GM18502 (cell line): ENCODE results near the gene PEMT.

Experiments
- ATAC-seq: cut with Tn5 transposase; IDR thresholded peaks from one replicate; pipeline ENCODE4 v1.9.1; 2021; ENCODE audit warnings: mild to moderate bottlenecking; ENCODE audit not compliant: unreplicated experiment, poor library complexity

PEMT gene

DNA sequence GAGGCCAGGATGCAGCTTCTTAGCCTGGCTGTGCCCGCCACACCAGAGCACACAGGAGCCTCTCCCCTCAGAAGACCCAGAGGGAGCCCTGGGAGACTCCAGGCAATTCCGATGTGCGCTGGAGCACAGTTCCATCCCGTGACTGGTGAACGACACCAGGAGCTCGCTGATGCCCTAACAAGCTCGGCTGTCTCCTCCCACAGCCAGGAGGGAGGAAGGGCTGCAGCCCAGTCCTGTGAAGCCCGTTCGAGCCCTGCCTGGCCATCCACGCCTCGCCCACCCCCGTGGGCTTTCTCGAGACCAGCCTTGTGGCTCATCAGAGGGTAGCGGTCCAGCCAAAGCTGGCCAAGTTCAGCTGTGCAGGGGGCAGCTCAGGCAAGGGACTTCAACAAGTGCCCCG lies 73.5 kb downstream of the PEMT start:
- no peak for ATAC-seq

DNA sequence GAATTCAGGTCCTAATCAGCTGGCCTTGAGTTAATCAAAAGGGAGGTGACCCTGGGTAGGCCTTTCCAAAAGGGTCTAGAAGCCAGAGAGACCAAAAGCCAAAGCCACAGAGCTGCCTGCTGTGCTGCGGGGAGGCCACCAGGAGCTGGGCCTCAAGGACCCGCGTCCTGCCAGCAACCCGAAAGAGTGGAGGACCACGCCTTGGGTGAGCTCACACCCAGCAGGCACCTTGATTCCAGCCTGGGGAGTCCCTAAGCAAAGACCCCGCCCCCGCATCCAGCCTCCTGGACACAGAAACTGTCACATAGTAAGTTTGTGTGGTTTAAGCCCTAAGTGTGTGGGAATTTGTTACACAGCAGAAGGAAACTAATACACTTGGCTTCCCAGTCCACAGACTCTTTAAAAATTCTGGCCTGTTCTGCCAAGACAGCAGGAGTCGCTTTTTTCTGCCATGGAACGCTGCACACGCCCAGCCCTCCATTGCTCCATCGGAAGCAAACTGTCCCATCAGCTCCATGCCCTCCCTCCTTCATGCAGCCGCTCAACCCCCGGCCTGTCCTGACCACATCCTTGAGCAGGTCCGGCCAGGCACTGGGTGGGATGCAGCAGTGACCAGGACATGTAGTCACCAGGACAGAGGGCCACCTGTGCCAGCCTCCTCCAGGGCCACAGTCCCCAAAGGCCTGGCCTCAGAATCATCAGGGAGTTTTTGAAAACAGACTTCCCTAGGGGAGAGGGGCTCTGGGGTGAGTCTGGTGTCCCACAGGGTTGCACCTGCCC lies 74.4 kb downstream of the PEMT start:
- no peak for ATAC-seq

DNA sequence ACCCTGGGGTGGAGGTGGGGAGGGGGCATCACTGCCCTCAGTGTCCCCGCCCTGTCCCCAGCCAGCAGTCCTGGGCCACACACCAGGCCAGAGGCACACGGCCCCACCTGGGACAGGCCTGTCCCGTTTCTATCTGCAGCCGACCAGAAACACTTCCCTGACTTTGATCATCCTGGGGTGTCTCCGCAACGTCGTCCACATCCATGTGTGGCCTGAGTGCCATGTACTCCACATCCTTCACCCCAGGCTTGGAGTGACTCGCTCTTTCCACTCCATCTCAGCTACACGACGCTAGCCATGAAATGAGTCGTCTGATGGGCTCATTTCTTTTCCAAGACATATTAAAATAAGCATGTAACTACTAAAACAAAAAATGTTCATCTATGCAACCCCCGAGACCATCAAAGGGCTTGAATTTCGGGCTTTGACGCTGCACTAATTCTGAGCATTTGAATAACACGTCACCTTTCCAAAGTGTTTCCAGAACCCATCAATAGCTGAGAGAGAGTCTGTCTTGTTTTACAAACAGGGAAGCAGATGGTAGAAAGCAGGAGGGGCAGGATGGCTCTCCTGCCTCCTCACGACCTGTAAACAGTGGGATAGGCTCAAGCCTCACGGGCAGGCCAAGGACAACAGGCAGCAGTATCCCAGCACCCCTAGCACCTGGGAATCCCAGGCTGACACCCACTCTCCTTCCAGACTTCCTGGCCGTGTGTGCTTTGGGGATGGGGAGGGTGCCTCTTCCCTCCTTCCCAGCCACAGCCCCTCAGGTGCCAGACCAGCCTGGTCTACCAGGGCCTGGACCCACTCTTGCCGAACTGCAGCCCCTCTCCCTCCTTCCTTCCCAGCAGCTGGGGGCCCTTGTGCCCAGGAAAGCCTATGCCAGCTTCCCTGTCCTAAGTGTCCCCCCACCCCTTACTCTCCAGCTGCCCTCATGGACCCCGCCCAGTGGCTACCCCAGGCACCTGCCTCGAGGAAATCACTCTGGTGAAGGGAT lies 75.3 kb downstream of the PEMT start:
- no peak for ATAC-seq

DNA sequence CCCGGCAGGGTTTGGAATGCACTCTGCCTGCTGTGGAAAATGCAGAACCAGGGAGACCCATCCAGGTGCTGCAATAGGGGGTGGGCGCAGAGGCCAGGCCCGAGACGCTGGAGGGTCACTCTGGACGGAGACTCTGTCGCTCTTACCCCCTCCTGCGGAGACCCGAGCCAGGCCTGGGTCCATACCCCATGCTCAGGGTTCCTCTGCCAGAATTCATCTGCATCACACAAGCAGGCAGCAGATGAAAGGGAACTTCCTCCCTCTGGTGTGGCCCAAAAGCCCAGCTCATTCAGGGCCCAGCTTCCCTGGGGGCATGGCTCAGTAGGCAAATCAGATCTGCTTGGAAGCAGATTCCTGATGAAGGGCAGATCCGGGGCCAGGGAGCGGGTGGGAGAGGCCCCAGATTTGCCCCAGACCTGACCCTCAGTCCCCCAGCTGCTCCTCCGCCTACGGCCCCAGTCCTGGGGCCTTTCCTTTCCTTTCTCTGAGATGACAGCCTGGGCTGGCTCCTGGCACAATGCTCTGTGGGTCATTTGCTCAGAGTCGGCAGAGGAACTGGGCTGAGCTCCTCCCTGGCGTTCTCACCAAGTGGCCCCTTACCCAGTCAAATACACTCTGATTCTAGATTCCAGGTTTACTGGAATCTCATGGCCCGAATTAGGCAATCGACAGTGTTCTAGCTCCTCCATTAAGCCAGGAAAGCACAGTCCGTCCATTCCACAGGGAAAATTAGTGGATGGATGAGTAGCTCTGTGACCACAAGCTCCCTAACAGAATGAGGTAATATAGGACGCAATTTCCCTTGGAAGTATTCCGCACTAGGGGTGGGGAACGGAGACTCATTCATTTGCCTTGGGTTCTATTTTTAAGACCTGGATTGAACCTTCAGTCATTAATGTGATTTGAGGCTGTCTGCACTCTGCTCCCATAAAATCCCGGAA lies 76.2 kb downstream of the PEMT start:
- ATAC-seq = no peak

DNA sequence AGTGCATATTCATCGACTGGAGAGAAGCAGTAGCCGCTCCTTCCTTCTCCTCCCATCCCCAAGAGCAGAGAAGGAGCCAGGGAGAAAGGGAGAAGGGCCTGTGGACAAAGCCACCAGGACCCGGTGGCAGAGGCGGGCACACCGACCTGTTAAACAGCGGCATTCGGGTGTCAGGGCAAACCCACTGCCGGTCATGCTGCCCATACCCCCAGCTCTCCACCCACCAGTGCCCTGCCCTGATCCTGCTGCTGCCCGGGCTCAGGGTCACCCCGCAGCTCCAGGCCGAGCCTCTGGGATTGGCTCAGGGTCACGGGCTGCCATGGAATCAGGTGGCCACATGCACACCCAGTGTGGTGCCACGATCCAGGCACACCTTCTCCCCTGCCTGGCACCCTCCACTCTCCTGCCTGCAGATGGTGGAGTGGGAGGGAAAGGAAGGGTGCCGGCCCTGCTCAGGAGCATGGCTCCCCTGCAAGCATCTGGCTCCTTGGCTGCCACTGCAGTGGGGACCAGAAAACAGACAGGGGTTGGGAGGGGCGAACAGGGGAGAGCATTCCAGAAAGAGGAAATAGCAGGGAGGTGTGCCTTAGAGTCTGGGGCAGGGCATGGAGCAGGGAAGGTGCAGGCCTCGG lies 77.0 kb downstream of the PEMT start:
- no peak for ATAC-seq

DNA sequence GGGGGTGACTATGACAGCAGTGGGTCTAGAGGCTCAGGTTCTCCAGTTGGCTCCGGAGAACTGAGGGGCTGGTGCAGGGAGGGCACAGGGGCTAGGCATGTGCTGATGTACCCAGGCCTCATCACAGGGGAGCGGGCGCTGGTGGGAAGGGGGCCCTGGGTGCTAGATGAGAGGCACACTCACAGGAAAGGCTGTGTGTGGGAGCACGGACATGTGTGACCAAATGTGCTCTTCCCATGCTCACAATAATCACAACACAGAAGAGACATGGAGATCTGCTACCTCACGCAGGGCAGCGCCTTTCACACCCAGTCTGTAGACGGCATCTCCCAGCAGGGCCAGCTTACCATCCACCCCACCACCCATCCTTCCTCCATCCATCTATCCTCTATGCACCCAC lies 77.9 kb downstream of the PEMT start:
- no peak for ATAC-seq

DNA sequence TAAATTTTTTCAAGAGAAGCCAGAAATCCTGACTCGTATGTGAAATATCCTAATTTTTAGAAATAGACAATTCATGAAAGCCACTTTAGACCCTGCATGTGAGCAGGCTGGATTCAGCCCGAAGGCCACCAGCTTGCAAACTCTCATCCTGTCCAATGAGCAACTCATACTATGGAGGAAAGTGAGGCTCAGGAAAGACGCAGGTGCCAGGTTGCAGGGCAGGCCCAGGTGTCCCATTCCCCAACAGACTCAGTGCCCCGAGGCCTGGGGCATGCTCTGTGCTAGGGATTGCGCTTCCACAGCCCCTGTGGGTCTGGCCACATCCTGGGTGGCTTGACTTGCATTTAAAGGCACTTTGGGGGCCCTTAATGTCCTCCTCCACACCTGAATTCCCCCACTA lies 78.6 kb downstream of the PEMT start:
- no peak for ATAC-seq

DNA sequence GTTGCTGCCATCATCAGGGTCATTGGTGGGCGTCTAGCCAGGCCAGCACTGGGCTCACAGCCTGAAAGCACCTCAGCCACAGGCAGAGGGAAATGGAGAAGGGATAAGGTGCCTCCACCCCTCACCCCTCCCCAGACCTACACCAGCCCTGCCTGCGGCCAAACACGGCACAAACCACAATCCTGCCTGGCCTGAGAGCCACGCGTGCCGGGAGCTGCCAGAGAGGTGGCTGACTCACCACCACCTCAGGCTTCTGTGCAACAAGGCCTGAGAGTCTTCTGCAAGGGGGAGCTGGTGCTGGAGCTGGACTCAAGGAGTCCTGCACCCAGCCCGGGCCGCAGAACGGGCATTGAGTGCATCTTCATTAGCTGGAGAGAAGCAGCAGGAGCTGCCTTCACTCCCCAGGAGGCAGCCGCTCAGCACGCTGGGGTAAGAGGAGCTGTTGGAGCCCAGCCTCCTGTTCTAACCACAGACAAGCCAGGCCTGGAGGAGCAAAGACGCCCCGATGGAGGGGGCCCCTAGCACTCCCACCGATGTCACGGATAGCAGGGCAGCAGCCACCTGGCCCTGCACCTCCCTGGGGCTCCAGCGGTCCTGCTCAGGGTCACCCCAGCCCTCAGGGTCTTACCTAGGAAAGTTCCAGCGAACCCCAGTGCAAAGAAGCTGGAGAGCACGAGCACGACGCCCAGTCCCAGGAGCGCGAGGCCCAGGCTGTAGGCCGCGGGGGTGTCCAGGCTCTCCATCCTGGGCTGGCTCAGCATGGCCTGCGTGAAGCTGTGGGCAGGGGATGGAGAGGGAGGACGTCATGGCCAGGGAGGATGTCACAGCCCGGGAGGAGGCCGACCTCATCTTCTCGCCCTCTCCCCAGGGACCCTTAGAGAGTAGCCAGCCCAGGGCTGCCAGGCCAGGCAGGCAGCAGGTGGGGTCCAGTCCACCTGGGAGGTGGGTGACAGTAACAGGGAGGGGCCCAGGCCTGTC lies 79.3 kb downstream of the PEMT start:
- ATAC-seq = no peak

DNA sequence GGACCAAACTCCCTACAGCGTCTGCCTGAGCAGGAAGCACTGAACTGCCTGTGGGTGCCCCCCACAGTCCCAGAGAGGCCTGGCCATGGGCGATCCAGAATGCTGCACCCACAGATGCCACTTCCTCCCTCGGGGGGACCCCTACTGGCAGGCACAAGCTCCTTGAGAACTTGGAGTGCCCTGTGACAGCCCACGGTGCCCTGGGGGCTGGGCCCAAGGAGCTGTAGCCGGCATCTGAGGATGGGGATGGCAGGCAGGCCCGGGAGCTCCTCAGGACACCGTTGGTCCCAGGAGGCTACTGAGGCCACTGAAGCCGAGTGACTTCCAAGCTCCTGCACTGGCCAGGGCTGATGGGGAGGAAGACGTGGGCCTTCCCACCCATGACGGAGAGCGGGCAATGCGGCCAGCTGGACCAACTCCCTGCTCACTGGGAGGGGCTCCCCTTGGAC lies 80.2 kb downstream of the PEMT start:
- no peak for ATAC-seq

DNA sequence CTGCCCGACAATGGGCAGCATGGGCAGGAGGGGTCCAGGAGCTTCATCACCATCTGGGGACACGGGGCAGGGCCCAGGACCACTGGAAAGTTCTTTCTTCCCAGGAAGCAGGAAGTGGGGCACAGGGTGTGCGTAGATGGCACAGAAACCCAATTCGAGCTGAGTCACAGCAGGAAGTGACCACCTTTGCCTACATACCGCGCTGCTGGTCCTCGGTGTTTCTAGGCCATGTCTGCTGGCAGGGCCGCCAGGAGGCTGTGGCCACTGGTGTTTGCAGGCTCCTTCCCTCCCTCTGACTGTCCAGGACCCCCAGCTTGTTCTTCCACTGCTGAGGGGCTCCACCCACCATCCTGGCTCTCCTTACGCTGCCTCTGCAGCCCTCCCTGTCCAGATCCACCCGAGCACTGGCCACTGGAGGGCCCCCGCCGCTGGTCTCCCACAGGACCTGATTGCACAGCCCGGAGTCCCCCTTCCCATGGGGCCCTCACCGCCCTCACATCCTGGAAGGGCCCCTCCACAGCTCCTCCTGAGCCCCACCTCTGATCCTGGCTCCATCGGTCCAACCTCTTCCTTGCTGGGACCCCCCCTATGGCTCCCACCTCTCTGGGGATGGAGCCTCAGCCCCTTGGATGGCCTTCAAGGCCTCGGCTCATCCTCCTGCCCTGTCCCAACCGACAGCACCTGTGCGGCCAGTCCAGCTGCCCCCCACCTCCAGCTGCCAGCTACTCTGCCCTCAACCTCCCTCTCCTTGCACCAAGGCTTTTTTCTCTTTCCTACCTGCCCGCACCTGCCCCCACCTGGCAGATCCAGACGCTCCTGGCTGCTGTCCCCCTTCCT lies 80.8 kb downstream of the PEMT start:
- no peak for ATAC-seq

DNA sequence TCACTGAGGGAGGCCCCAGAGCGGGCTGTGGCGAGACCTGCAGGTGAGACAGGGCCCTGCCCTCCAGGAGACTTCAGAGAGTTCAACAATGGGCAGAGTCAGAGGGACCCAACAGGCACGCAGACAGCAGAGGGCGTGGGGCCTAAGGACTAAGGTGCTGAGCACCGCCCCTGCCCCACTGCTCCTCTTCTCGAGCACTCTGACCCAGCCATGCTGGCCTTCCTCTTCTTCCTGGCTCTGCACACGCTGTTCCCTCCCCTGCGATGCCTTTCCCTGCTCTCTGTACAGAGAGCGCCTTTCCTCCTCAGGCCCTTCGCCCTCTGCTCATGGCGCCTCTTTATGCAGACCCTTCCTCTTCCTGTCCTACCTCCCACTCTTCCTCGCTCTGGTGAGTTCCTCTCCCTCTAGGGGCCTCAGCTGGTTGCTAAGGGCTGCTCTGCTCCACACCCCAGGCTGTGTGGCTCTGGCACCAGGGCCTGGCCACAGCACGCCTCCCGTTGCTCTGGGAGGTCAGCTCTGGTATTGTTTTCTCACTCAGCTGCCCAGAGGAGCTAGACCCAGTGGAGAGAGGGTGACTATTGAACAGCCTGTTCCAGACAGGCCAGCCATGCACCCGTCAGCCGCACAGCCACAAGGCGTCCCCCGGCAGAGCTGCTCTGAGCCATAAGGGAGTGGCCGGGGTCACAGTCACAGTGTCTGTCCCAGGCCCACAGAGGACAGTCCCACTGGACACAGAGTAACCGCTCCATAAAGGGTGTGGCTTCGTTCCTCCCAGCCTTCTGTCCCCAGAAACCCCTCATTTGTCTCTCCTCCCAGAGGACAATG lies 81.7 kb downstream of the PEMT start:
- no peak for ATAC-seq

DNA sequence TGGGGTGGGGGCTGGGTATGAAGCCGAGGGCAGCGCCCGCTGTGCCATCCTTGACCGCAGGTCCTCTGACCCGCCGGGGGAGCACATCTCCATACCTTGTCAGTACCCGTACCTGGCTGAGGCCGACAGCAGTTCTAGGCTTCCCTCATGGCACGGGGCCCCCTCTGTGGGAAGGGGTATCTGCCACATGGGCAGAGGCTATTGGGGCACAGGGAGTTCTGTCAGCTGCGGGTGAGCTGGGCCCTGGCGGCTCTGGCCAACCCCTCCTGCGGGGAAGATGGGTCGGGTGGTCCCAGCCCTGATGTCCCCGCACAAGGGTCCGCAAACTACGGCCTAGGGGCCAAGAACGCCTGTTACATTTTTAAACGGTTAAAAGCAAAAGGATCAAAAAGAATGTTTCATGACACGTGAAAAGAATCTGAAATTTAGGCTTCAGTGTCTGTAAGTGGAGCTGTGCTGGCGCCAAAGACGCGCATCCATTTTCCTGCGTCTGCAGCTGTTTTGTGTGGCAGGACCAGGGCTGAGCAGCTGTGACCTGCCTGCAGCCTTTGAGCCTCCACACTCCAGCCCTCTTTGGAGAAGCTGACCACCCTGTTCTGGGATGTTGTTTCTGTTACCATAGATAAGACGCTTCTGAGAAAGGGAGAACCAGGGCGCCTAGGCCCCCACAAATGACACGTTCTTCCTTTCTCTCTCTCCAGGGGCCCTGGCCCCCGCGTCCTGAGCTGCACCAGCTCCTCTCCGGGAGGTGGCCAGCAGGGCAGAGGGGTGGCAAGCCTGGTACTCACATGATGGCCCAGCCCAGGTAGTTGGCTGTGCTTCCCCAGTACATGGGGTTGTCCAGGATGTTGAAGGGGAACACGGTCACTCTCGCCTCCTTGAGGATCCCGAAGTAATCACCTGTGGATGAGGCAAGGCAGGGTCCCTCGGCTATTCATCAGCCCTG lies 82.6 kb downstream of the PEMT start:
- no peak for ATAC-seq

DNA sequence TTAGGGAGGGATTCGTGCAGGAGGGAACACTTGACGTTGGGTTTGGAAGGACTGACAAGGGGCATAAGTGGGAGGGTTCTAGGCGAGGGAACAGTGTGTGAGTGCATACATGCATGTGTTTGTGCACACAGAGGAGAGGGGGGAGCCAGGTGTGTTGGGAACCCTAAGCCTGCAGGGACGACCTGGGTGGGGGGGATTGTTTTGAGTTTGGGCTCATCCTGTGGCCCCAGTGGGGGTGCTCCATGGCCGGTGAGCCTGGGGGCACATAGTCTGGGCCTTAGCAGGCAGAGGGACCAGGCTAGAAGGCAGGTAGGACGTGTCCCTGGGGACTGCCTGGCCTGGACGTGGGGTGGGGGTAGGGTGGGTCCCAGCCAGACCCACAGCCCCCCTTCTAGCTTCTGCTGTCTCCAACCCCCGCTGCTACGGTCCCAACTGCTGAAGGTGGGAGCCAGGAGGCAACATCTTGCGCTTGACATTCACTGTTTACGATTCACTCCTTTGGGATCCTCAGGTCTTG lies 83.4 kb downstream of the PEMT start:
- ATAC-seq = no peak

DNA sequence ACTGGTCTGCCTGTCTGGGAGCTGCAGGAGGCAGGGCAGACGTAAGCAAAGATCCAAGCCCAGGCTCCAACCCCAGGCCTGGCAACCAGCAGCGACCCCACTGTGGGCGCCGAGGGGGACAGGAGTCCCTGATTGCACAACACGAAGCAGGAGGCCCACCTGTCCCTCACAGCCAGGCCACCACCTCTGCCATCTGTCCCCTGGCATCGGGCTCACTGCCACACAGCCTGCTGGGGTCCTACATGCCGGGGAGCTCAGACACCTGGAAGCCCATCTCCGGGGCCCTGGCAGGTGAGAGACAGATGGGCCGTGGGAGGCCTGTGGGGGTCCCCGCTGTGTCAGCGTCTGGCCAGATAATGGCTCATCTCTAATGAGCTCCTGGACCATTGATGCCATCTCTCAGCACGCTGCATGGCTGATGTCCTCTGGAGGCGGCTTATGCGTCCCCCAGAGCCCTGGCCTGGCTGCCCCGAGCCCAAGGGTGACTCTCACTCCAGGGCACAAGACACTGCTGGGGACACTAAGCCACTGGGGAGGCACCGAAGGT lies 84.0 kb downstream of the PEMT start:
- no peak for ATAC-seq

DNA sequence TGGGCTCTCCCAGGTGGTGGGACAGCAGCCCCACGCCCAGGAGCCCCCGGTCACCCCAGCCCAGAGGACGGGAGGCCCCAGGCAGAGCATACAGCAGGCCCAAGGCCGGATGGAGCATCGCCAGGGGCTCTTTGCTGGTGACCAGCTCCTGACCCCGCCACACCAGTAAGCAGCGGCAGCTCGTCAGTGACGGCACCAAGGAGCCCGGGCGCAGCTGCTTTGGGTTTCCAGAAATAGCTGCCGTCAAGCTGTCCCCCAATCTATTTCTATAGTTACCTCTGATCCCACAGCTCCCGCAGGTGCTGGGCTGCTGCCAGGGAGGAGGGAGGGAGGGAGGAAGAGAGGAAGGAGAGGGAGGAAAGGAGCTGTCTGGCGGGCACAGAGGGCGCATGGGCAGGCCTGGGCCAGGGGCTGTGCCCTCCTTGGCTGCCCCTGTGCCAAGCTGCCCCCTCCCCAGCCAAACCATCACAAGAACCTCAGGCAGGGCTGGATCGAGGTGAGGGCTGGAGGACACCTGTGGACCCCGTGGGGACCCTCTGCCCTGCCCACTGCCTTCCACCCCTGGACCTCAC lies 84.5 kb downstream of the PEMT start:
- ATAC-seq = no peak
